ENCODE measurements around the gene SLC2A14. TPM values are rescaled to one million over a fixed set of nuclear protein-coding genes. Genes with fewer than 3 reads are reported as not detected.
"Not testable (repeated sequence)": the region's sequence is repeated elsewhere in the genome, so short reads cannot be mapped to it uniquely, and the experiment has no call there.

SLC2A14 gene
- total RNA-seq, 1 experiment from 2014 or later, result not detected

- not testable (repeated sequence) for H4K20me1 ChIP-seq (ENCODE audit: insufficient read depth, low read depth, low read length); H3K9ac ChIP-seq (ENCODE audit: low read length); DNase-seq; H3K9me3 ChIP-seq (ENCODE audit: low read length); H3K79me2 ChIP-seq (ENCODE audit: low read length); H3K9me2 ChIP-seq (replicated peaks; ENCODE audit: insufficient read depth, low read length); H2AFZ ChIP-seq (ENCODE audit: low read length); H3K36me3 ChIP-seq (ENCODE audit: insufficient read depth, low read length); H3K27ac ChIP-seq (ENCODE audit: low read length); H3K4me2 ChIP-seq (ENCODE audit: low read depth, low read length, poor library complexity, severe bottlenecking); H3K27me3 ChIP-seq (ENCODE audit: low read length); H3K4me1 ChIP-seq (ENCODE audit: low read length); H3K4me3 ChIP-seq (ENCODE audit: low read length)
These were observed 9.0 kb upstream of the SLC2A14 start for GRCh38 chr12:7881736-7882120.

- not testable (repeated sequence) for DNase-seq; H3K27me3 ChIP-seq (ENCODE audit: low read length); H3K9ac ChIP-seq (ENCODE audit: low read length); H3K9me3 ChIP-seq (ENCODE audit: low read length); H3K4me3 ChIP-seq (ENCODE audit: low read length); H3K9me2 ChIP-seq (replicated peaks; ENCODE audit: insufficient read depth, low read length); H3K27ac ChIP-seq (ENCODE audit: low read length); H3K4me1 ChIP-seq (ENCODE audit: low read length); H2AFZ ChIP-seq (ENCODE audit: low read length); H3K4me2 ChIP-seq (ENCODE audit: low read depth, low read length, poor library complexity, severe bottlenecking); H3K79me2 ChIP-seq (ENCODE audit: low read length); H4K20me1 ChIP-seq (ENCODE audit: insufficient read depth, low read depth, low read length); H3K36me3 ChIP-seq (ENCODE audit: insufficient read depth, low read length)
These were observed 8.4 kb upstream of the SLC2A14 start for GRCh38 chr12:7880952-7881735.

DNA sequence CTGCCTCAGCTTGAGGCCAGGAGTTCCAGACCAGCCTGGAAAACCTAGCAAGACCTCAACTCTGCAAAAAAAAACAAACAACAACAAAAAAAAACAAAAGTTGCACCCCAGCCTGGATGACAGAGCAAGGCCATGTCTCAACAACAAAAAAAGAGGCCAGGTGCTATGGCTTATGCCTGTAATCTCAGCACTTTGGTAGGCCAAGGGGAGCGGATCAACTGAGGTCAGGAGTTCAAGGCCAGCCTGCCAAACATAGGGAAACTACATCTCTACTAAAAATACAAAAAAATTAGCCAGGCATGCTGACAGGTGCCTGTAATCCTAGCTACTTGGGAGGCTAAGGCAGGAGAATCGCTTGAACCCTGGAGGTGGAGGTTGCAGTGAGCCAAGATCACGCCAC, 6.5 kb upstream of the SLC2A14 start:
- no peaks in the 10 kb centered on the region for H3K9me3 ChIP-seq (ENCODE audit: low read length)
- no peak for DNase-seq
- no peaks in the 10 kb centered on the region for H4K20me1 ChIP-seq (ENCODE audit: insufficient read depth, low read depth, low read length)
- H3K4me1 ChIP-seq (ENCODE audit: low read length), result no peaks in the 10 kb centered on the region
- no peaks in the 10 kb centered on the region for H3K9me2 ChIP-seq (replicated peaks; ENCODE audit: insufficient read depth, low read length)
- no peak overlapping the region for H2AFZ ChIP-seq (ENCODE audit: low read length)
- no peaks in the 10 kb centered on the region for H3K79me2 ChIP-seq (ENCODE audit: low read length)
- H3K36me3 ChIP-seq (ENCODE audit: insufficient read depth, low read length), result no peaks in the 10 kb centered on the region
- H3K27ac ChIP-seq (ENCODE audit: low read length), result no peak overlapping the region
- H3K4me2 ChIP-seq (ENCODE audit: low read depth, low read length, poor library complexity, severe bottlenecking), result no peak overlapping the region
- no peak overlapping the region for H3K4me3 ChIP-seq (ENCODE audit: low read length)
- H3K27me3 ChIP-seq (ENCODE audit: low read length), result no peaks in the 10 kb centered on the region
- H3K9ac ChIP-seq (ENCODE audit: low read length), result no peak overlapping the region

GRCh38 chr12:7877420-7877819, 4.7 kb upstream of the SLC2A14 start:
- Histone ChIP-seq H3K4me2 (ENCODE audit: low read depth, low read length, poor library complexity, severe bottlenecking) (no peak overlapping the region), H3K27me3 (ENCODE audit: low read length) (no peaks in the 10 kb centered on the region), H3K4me1 (ENCODE audit: low read length) (no peaks in the 10 kb centered on the region), H3K9ac (ENCODE audit: low read length) (no peak overlapping the region), H3K27ac (ENCODE audit: low read length) (no peak overlapping the region), H3K9me2 (replicated peaks; ENCODE audit: insufficient read depth, low read length) (no peaks in the 10 kb centered on the region), H3K9me3 (ENCODE audit: low read length) (no peaks in the 10 kb centered on the region), H2AFZ (ENCODE audit: low read length) (no peak overlapping the region), H3K4me3 (ENCODE audit: low read length) (no peak overlapping the region), H3K36me3 (ENCODE audit: insufficient read depth, low read length) (no peaks in the 10 kb centered on the region), H4K20me1 (ENCODE audit: insufficient read depth, low read depth, low read length) (no peaks in the 10 kb centered on the region), H3K79me2 (ENCODE audit: low read length) (no peaks in the 10 kb centered on the region)
- no peak for DNase-seq

DNA sequence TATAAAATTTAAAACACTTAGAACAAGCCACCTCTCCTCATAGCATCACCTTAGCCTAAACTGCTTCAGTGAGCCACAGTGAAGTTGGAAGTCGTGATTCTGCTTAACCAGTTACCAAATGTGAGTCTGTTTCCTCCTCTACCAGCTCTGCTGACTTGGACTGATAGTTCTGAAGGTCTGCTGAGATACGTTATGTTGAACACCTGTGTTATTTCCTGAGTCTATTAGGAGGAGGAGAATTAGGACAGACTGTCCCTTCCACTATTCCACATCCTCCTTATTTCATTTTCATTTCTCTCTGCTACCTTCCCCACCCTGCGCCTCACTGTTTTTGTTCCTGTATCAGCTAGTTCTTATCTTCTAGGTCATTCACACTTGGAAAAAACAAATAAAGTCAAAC, 2.4 kb downstream of the SLC2A14 start:
- no peaks in the 10 kb centered on the region for H3K4me1 ChIP-seq (ENCODE audit: low read length)

GRCh38 chr12:7869137-7869536, 3.6 kb downstream of the SLC2A14 start:
- H3K27me3 ChIP-seq (ENCODE audit: low read length), result no peaks in the 10 kb centered on the region
- no peaks in the 10 kb centered on the region for H4K20me1 ChIP-seq (ENCODE audit: insufficient read depth, low read depth, low read length)
- H3K27ac ChIP-seq (ENCODE audit: low read length), result no peak overlapping the region
- H3K4me2 ChIP-seq (ENCODE audit: low read depth, low read length, poor library complexity, severe bottlenecking), result no peak overlapping the region
- H3K4me3 ChIP-seq (ENCODE audit: low read length), result no peak overlapping the region
- H3K79me2 ChIP-seq (ENCODE audit: low read length), result no peaks in the 10 kb centered on the region
- no peaks in the 10 kb centered on the region for H3K9me2 ChIP-seq (replicated peaks; ENCODE audit: insufficient read depth, low read length)
- no peak overlapping the region for H2AFZ ChIP-seq (ENCODE audit: low read length)
- no peaks in the 10 kb centered on the region for H3K36me3 ChIP-seq (ENCODE audit: insufficient read depth, low read length)
- peaks cover 4% of the 10 kb centered on the region for H3K4me1 ChIP-seq (ENCODE audit: low read length)
- no peaks in the 10 kb centered on the region for H3K9me3 ChIP-seq (ENCODE audit: low read length)
- DNase-seq, result no peak
- no peak overlapping the region for H3K9ac ChIP-seq (ENCODE audit: low read length)

More for the DNA sequence above, 2.4 kb downstream of the SLC2A14 start:
- Histone ChIP-seq H3K9me2 (replicated peaks; ENCODE audit: insufficient read depth, low read length) (no peaks in the 10 kb centered on the region), H2AFZ (ENCODE audit: low read length) (no peak overlapping the region), H3K27ac (ENCODE audit: low read length) (no peak overlapping the region), H3K9me3 (ENCODE audit: low read length) (no peaks in the 10 kb centered on the region), H3K4me2 (ENCODE audit: low read depth, low read length, poor library complexity, severe bottlenecking) (no peak overlapping the region), H3K4me3 (ENCODE audit: low read length) (no peak overlapping the region), H3K36me3 (ENCODE audit: insufficient read depth, low read length) (no peaks in the 10 kb centered on the region), H4K20me1 (ENCODE audit: insufficient read depth, low read depth, low read length) (no peaks in the 10 kb centered on the region), H3K9ac (ENCODE audit: low read length) (no peak overlapping the region), H3K79me2 (ENCODE audit: low read length) (no peaks in the 10 kb centered on the region), H3K27me3 (ENCODE audit: low read length) (no peaks in the 10 kb centered on the region)
- no peak for DNase-seq

GRCh38 chr12:7868391-7868790, 4.3 kb downstream of the SLC2A14 start:
- H3K79me2 ChIP-seq (ENCODE audit: low read length), result no peaks in the 10 kb centered on the region
- H3K4me2 ChIP-seq (ENCODE audit: low read depth, low read length, poor library complexity, severe bottlenecking), result no peak overlapping the region
- no peak for DNase-seq
- no peaks in the 10 kb centered on the region for H3K36me3 ChIP-seq (ENCODE audit: insufficient read depth, low read length)
- no peaks in the 10 kb centered on the region for H3K9me3 ChIP-seq (ENCODE audit: low read length)
- no peaks in the 10 kb centered on the region for H4K20me1 ChIP-seq (ENCODE audit: insufficient read depth, low read depth, low read length)
- H3K9me2 ChIP-seq (replicated peaks; ENCODE audit: insufficient read depth, low read length), result no peaks in the 10 kb centered on the region
- H3K27me3 ChIP-seq (ENCODE audit: low read length), result no peaks in the 10 kb centered on the region
- no peak overlapping the region for H3K9ac ChIP-seq (ENCODE audit: low read length)
- H3K4me3 ChIP-seq (ENCODE audit: low read length), result no peak overlapping the region
- H3K27ac ChIP-seq (ENCODE audit: low read length), result no peak overlapping the region
- peaks cover 9% of the 10 kb centered on the region for H3K4me1 ChIP-seq (ENCODE audit: low read length)
- H2AFZ ChIP-seq (ENCODE audit: low read length), result no peak overlapping the region

DNA sequence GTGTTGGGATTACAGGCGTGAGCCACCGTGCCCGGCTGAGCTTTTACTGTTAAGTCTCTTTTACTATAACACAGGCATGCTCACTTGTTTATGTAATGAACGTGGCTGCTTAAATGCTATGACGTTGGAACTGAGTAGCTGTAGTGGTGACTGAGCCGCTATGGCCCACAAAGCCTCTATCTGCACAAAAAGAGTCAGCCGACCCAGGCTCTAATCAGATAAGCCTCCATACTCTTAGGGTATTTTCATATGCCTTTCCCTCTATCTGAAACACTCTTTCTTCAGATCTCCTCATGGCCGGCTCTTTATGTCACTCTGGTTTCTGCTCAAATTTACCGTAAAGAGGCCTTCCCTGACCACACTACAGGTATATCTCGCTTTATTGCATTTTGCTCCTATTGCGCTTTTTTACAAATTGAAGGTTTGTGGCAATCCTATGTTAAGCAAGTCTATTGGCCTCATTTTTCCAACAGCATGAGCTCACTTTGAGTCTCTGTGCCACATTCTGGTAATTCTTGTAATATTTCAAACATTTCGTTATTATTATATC, 8.0 kb downstream of the SLC2A14 start:
- no peak overlapping the region for H3K4me2 ChIP-seq (ENCODE audit: low read depth, low read length, poor library complexity, severe bottlenecking)
- no peaks in the 10 kb centered on the region for H3K36me3 ChIP-seq (ENCODE audit: insufficient read depth, low read length)
- H3K4me1 ChIP-seq (ENCODE audit: low read length), result peaks cover 9% of the 10 kb centered on the region
- DNase-seq, result no peak
- no peaks in the 10 kb centered on the region for H3K79me2 ChIP-seq (ENCODE audit: low read length)
- no peaks in the 10 kb centered on the region for H3K9me2 ChIP-seq (replicated peaks; ENCODE audit: insufficient read depth, low read length)
- H3K9me3 ChIP-seq (ENCODE audit: low read length), result no peaks in the 10 kb centered on the region
- no peaks in the 10 kb centered on the region for H3K27me3 ChIP-seq (ENCODE audit: low read length)
- H4K20me1 ChIP-seq (ENCODE audit: insufficient read depth, low read depth, low read length), result no peaks in the 10 kb centered on the region
- no peak overlapping the region for H2AFZ ChIP-seq (ENCODE audit: low read length)
- H3K27ac ChIP-seq (ENCODE audit: low read length), result no peak overlapping the region
- H3K4me3 ChIP-seq (ENCODE audit: low read length), result no peak overlapping the region
- no peak overlapping the region for H3K9ac ChIP-seq (ENCODE audit: low read length)
